HPDE6-E6E7 (cell line): ENCODE results near the gene PLSCR4.
A peak's percentile ranks its signal among the peaks of the same experiment; 100 is the strongest.
"Not testable (repeated sequence)": the region's sequence is repeated elsewhere in the genome, so short reads cannot be mapped to it uniquely, and the experiment has no call there.

ENCODE experiments used
- DNase-seq: peaks from one replicate; pipeline ENCODE4 v3.0.0; 2011; ENCODE audit warnings: missing footprints; ENCODE audit errors: extremely low spot score

The PLSCR4 gene

GRCh38 chr3:146250449-146251382 lies at the start of gene PLSCR4:
TSS of gene PLSCR4 (minus strand) at chr3:146251105. CDS start at chr3:146222071, 29,034 bp downstream.
- peak; percentile 25 for DNase-seq

- not testable (repeated sequence) for DNase-seq
Observed at GRCh38 chr3:146293401-146293800, 42.5 kb upstream of the PLSCR4 start.

GRCh38 chr3:146283781-146284445 lies 33.0 kb upstream of the PLSCR4 start:
- no peak for DNase-seq

GRCh38 chr3:146280864-146281263 lies 30.0 kb upstream of the PLSCR4 start:
- no peak for DNase-seq

GRCh38 chr3:146279951-146280350 lies 29.0 kb upstream of the PLSCR4 start:
- DNase-seq: no peak

- no peak for DNase-seq
Observed at GRCh38 chr3:146279013-146279412, 28.1 kb upstream of the PLSCR4 start.

- DNase-seq: no peak
Observed at GRCh38 chr3:146277953-146278631, 27.2 kb upstream of the PLSCR4 start.

GRCh38 chr3:146275476-146275875 lies 24.6 kb upstream of the PLSCR4 start:
- DNase-seq: no peak

GRCh38 chr3:146274833-146275232 lies 23.9 kb upstream of the PLSCR4 start:
- DNase-seq: no peak

- DNase-seq: no peak
Observed at GRCh38 chr3:146273721-146274407, 23.0 kb upstream of the PLSCR4 start.

- no peak for DNase-seq
Observed at GRCh38 chr3:146271180-146271579, 20.3 kb upstream of the PLSCR4 start.

GRCh38 chr3:146269271-146269670 lies 18.4 kb upstream of the PLSCR4 start:
- DNase-seq: no peak

GRCh38 chr3:146268535-146269219 lies 17.8 kb upstream of the PLSCR4 start:
- no peak for DNase-seq

GRCh38 chr3:146265720-146266119 lies 14.8 kb upstream of the PLSCR4 start:
- DNase-seq: no peak

- DNase-seq: no peak
Observed at GRCh38 chr3:146262371-146263110, 11.6 kb upstream of the PLSCR4 start.

GRCh38 chr3:146259880-146260589 lies 9.1 kb upstream of the PLSCR4 start:
- no peak for DNase-seq

- no peak for DNase-seq
Observed at GRCh38 chr3:146256851-146257486, 6.1 kb upstream of the PLSCR4 start.

GRCh38 chr3:146252445-146252844 lies 1.5 kb upstream of the PLSCR4 start:
- DNase-seq: not testable (repeated sequence)

GRCh38 chr3:146249921-146250320 lies 984 bp downstream of the PLSCR4 start:
- DNase-seq: no peak
